Measurements from ENCODE around the gene RRP15. TPM values are rescaled to one million over a fixed set of nuclear protein-coding genes. Genes with fewer than 3 reads are reported as not detected.
"Not testable (repeated sequence)": the region's sequence is repeated elsewhere in the genome, so short reads cannot be mapped to it uniquely, and the experiment has no call there.

The RRP15 gene
- total and polyA plus RNA-seq, 2 of the 13 experiments (the other 11 are each of a cell fraction or from before 2014, with no cell fraction given), result 2.1 to 37.5 TPM

DNA sequence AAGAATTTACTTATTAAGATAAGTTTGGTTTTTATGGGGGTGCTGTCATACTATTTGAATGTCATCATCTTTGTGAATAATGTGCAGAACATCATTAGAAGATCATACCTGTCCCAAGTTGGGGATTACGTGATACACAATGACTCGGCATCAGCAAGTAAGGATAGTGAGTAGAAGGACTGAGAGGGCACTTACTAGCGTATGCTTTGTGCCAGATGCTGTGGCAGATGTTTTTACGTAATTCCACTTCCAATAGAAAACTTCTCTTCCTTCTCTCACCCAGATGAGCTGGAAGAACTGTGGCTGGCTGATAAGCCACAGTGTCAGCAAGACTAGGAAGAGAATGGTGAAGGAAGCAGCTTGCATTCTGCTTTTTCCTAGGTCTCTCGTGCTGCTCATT, 32.0 kb downstream of the RRP15 start (continued):
- no peak for TF ChIP-seq ZNF704 (CRISPR knock-in tag; IDR thresholded peaks at IDR 0.05; ENCODE audit: borderline replicate concordance)

DNA sequence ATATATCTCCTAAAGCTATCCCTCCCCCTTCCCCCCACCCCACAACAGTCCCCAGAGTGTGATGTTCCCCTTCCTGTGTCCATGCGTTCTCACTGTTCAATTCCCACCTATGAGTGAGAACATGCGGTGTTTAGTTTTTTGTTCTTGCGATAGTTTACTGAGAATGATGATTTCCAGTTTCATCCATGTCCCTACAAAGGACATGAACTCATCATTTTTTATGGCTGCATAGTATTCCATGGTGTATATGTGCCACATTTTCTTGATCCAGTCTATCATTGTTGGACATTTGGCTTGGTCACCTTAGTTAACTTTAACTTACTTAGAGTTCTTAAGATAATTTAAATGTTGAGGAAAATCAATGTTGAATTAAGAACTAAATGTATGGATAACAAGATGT, 35.1 kb downstream of the RRP15 start:
- H3K27ac ChIP-seq (ENCODE audit: extremely low read length, insufficient read depth, low read length); H2AFZ ChIP-seq (ENCODE audit: low read length); in situ Hi-C loops (cut with HindIII; ENCODE audit: extremely low pct_ligation_motif_present, low pct_unique_long_range_greater_than_20kb); ATAC-seq; H3K4me1 ChIP-seq (ENCODE audit: insufficient read depth, low read length); H3K79me2 ChIP-seq (ENCODE audit: insufficient read depth, low read length); POLR2A ChIA-PET; H3K9ac ChIP-seq (ENCODE audit: insufficient read depth, low read depth, low read length); CTCF ChIA-PET (ENCODE audit: low intra/inter-chr PET ratio, low total read pairs); H3K4me2 ChIP-seq (ENCODE audit: low read depth, low read length); intact Hi-C loops (cut with micrococcal nuclease; ENCODE audit: unreplicated experiment); H3K9me3 ChIP-seq (ENCODE audit: low read length); H3K4me3 ChIP-seq (replicated peaks in 1 of 3; ENCODE audit: insufficient read depth in 1 of 3, low read depth in 2 of 3, low read length in 3 of 3); H3K27me3 ChIP-seq (ENCODE audit: control insufficient read depth in 1 of 2, insufficient read depth in 2 of 2, low read length in 2 of 2); H4K20me1 ChIP-seq (ENCODE audit: insufficient read depth, low read length); DNase-seq (ENCODE audit: low spot score); FAIRE-seq; BruUV-seq (replicated peaks): not testable (repeated sequence)
- H3K36me3 ChIP-seq (replicated peaks in 1 of 2; ENCODE audit: control insufficient read depth in 1 of 2, insufficient read depth in 2 of 2, low read length in 2 of 2), result peaks cover 8 to 13% of the 10 kb centered on the region in 2 experiments; a peak in 3 of 5 replicates
- WGBS (ENCODE audit: low lambda C conversion rate), result 100% methylated on average over 3 of the region's 3 CpGs

DNA sequence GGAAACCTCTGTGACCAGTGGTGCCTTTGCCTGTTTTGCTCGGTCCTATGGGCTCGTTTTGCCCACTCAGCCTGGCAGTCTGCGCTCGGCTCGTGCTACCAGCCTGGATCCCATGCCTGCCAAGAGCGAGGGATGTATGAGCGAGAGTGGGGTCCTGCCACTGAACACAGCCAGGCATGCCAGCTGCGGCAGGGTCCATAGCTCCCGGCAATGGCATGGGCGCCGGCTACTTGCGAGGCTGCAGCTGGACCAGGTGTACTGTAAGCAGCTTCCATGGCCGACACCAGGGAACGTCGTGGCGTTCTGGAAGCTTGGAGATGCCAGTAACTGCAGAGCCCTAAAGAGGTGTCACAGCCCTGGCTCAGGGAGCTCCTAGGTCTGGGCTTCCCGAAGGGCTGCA, 37.7 kb downstream of the RRP15 start:
- no peaks in the 10 kb centered on the region for H4K20me1 ChIP-seq (ENCODE audit: insufficient read depth, low read length)
- no peak overlapping the region for H3K9ac ChIP-seq (ENCODE audit: insufficient read depth, low read depth, low read length)
- no peaks in the 10 kb centered on the region for H3K9me3 ChIP-seq (ENCODE audit: low read length)
- ATAC-seq (no peak), DNase-seq (ENCODE audit: low spot score) (no peak), FAIRE-seq (no peak)
- POLR2A ChIA-PET, result no interaction called here
- peaks cover 5 to 13% of the 10 kb centered on the region in 2 experiments; a peak in 3 of 5 replicates for H3K36me3 ChIP-seq (replicated peaks in 1 of 2; ENCODE audit: control insufficient read depth in 1 of 2, insufficient read depth in 2 of 2, low read length in 2 of 2)
- no peaks in the 10 kb centered on the region for H3K27me3 ChIP-seq (ENCODE audit: control insufficient read depth in 1 of 2, insufficient read depth in 2 of 2, low read length in 2 of 2)
- H3K4me1 ChIP-seq (ENCODE audit: insufficient read depth, low read length), result no peaks in the 10 kb centered on the region
- H3K4me2 ChIP-seq (ENCODE audit: low read depth, low read length), result no peak overlapping the region
- H3K4me3 ChIP-seq (replicated peaks in 1 of 3; ENCODE audit: insufficient read depth in 1 of 3, low read depth in 2 of 3, low read length in 3 of 3), result no peak overlapping the region
- in situ Hi-C loops (cut with HindIII; ENCODE audit: extremely low pct_ligation_motif_present, low pct_unique_long_range_greater_than_20kb) (no loop called here), intact Hi-C loops (cut with micrococcal nuclease; ENCODE audit: unreplicated experiment) (no loop called here)
- H2AFZ ChIP-seq (ENCODE audit: low read length), result no peak overlapping the region
- no peaks in the 10 kb centered on the region for H3K79me2 ChIP-seq (ENCODE audit: insufficient read depth, low read length)
- no TSS peak for BruUV-seq (replicated peaks)
- CTCF ChIA-PET (ENCODE audit: low intra/inter-chr PET ratio, low total read pairs), result no interaction called here
- TF ChIP-seq DDIT3 (CRISPR knock-in tag; IDR thresholded peaks at IDR 0.05), result no peak
- WGBS (ENCODE audit: low lambda C conversion rate), result 97% methylated on average over 17 of the region's 17 CpGs
- no peak overlapping the region for H3K27ac ChIP-seq (ENCODE audit: extremely low read length, insufficient read depth, low read length)

Measured in HepG2 (cell line).